SK-N-SH treated with all-trans-retinoic acid at 6 μM for 48 hours (cell line): ENCODE results near the gene EPS8L3.

Source experiments
- BACH2 ChIP-seq: fragments of 250-450 bp; sonication (Bioruptor Pico); IDR thresholded peaks from 2 replicates; pipeline ENCODE4 v1.9.0; 2021; ENCODE audit warnings: mild to moderate bottlenecking, borderline replicate concordance
- ESRRG ChIP-seq: fragments of 250-450 bp; sonication (Bioruptor Pico); IDR thresholded peaks from 2 replicates; pipeline ENCODE4 v1.6.1; 2021; ENCODE audit warnings: mild to moderate bottlenecking
- PPARA ChIP-seq: fragments of 250-450 bp; sonication (Bioruptor Pico); IDR thresholded peaks from 2 replicates; pipeline ENCODE4 v1.5.0; 2020; ENCODE audit warnings: mild to moderate bottlenecking, borderline replicate concordance
- RARB ChIP-seq: fragments of 250-450 bp; sonication (Bioruptor Pico); IDR thresholded peaks from 2 replicates; pipeline ENCODE4 v1.8.0; 2021; ENCODE audit warnings: mild to moderate bottlenecking, moderate library complexity
- TCF4 ChIP-seq: fragments of 250-450 bp; sonication (Bioruptor Pico); IDR thresholded peaks from 2 replicates; pipeline ENCODE4 v1.8.0; 2021; ENCODE audit warnings: mild to moderate bottlenecking, moderate library complexity, borderline replicate concordance
- ZFP3 ChIP-seq: fragments of 250-450 bp; sonication (Bioruptor Pico); IDR thresholded peaks from 2 replicates; pipeline ENCODE4 v1.5.0; 2020; ENCODE audit warnings: mild to moderate bottlenecking, moderate library complexity
- ZFP30 ChIP-seq: fragments of 450-650 bp; formaldehyde crosslinking; IDR thresholded peaks from 2 replicates; pipeline ENCODE4 v1.5.0; 2022; ENCODE audit warnings: mild to moderate bottlenecking, moderate library complexity
- TF ChIP-seq, protein P1 (sequence below): fragments of 250-450 bp; sonication (Bioruptor Pico); IDR thresholded peaks from 2 replicates; pipeline ENCODE4 v1.5.0; 2020; ENCODE audit warnings: mild to moderate bottlenecking, moderate library complexity
- TF ChIP-seq, protein P2 (sequence below): fragments of 250-450 bp; sonication (Bioruptor Pico); IDR thresholded peaks from 2 replicates; pipeline ENCODE4 v1.8.0; 2020; ENCODE audit warnings: mild to moderate bottlenecking, moderate library complexity, borderline replicate concordance

DNA sequence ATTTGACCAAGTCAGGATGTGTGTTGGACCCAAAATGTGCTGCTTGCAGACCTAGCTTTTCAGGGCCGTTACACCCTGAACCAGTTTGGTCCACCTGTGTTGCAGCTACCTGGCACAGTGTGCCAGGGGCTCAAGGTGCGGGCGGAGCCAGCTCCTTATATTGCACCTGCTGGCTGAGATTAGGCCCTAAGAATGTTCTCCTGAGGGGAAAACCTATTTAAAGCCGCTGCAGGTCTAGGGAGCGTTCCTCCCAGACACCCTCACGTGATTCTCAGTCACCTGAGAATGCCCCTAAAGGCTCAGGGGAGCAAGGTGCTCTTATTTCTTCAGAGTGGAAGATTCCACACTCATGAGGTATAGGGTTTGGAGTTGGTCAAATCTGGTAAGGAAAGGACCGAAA, 34.9 kb downstream of the EPS8L3 start:
- TF ChIP-seq BACH2 (CRISPR knock-in tag) = no peak
- TF ChIP-seq, protein P1, sequence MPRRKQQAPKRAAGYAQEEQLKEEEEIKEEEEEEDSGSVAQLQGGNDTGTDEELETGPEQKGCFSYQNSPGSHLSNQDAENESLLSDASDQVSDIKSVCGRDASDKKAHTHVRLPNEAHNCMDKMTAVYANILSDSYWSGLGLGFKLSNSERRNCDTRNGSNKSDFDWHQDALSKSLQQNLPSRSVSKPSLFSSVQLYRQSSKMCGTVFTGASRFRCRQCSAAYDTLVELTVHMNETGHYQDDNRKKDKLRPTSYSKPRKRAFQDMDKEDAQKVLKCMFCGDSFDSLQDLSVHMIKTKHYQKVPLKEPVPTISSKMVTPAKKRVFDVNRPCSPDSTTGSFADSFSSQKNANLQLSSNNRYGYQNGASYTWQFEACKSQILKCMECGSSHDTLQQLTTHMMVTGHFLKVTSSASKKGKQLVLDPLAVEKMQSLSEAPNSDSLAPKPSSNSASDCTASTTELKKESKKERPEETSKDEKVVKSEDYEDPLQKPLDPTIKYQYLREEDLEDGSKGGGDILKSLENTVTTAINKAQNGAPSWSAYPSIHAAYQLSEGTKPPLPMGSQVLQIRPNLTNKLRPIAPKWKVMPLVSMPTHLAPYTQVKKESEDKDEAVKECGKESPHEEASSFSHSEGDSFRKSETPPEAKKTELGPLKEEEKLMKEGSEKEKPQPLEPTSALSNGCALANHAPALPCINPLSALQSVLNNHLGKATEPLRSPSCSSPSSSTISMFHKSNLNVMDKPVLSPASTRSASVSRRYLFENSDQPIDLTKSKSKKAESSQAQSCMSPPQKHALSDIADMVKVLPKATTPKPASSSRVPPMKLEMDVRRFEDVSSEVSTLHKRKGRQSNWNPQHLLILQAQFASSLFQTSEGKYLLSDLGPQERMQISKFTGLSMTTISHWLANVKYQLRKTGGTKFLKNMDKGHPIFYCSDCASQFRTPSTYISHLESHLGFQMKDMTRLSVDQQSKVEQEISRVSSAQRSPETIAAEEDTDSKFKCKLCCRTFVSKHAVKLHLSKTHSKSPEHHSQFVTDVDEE (CRISPR knock-in tag) = no peak
- no peak for TF ChIP-seq RARB (CRISPR knock-in tag)
- TF ChIP-seq, protein P2, sequence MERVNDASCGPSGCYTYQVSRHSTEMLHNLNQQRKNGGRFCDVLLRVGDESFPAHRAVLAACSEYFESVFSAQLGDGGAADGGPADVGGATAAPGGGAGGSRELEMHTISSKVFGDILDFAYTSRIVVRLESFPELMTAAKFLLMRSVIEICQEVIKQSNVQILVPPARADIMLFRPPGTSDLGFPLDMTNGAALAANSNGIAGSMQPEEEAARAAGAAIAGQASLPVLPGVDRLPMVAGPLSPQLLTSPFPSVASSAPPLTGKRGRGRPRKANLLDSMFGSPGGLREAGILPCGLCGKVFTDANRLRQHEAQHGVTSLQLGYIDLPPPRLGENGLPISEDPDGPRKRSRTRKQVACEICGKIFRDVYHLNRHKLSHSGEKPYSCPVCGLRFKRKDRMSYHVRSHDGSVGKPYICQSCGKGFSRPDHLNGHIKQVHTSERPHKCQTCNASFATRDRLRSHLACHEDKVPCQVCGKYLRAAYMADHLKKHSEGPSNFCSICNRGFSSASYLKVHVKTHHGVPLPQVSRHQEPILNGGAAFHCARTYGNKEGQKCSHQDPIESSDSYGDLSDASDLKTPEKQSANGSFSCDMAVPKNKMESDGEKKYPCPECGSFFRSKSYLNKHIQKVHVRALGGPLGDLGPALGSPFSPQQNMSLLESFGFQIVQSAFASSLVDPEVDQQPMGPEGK (CRISPR knock-in tag) = no peak
- no peak for TF ChIP-seq ZFP3
- no peak for TF ChIP-seq PPARA (CRISPR knock-in tag)
- TF ChIP-seq TCF4 = no peak
- TF ChIP-seq ESRRG (CRISPR knock-in tag) = no peak
- no peak for TF ChIP-seq ZFP30 (CRISPR knock-in tag)
